ENCODE data around the gene DNAJC2.
"Not testable (repeated sequence)": the region's sequence is repeated elsewhere in the genome, so short reads cannot be mapped to it uniquely, and the experiment has no call there.

- TF ChIP-seq, protein P1, sequence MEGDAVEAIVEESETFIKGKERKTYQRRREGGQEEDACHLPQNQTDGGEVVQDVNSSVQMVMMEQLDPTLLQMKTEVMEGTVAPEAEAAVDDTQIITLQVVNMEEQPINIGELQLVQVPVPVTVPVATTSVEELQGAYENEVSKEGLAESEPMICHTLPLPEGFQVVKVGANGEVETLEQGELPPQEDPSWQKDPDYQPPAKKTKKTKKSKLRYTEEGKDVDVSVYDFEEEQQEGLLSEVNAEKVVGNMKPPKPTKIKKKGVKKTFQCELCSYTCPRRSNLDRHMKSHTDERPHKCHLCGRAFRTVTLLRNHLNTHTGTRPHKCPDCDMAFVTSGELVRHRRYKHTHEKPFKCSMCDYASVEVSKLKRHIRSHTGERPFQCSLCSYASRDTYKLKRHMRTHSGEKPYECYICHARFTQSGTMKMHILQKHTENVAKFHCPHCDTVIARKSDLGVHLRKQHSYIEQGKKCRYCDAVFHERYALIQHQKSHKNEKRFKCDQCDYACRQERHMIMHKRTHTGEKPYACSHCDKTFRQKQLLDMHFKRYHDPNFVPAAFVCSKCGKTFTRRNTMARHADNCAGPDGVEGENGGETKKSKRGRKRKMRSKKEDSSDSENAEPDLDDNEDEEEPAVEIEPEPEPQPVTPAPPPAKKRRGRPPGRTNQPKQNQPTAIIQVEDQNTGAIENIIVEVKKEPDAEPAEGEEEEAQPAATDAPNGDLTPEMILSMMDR (IDR thresholded peaks at IDR 0.05) = not testable (repeated sequence)
- TF ChIP-seq EP300 (IDR thresholded peaks at IDR 0.05) = not testable (repeated sequence)
Observed at GRCh38 chr7:103273374-103273773, 71.2 kb downstream of the DNAJC2 start.

All from tibial nerve (tissue), 4 donors.